HCT116 (cell line): ENCODE results near the gene PRLH. TPM values are rescaled to one million over a fixed set of nuclear protein-coding genes. Genes with fewer than 3 reads are reported as not detected.

Experiments used
- ATAC-seq: fragments of 200-7000 bp; cut with Tn5 transposase; 2 replicates; pipeline ENCODE4 v1.9.1; 2020; ENCODE audit warnings: mild to moderate bottlenecking, moderate library complexity
- BruUV-seq: library from RNA; stranded (reverse); fragments of 400-500 nt; replicated peaks from 2 replicates; lab custom pipeline; 2021; lab: Mats Ljungman, UMichigan
- CTCF ChIA-PET: fragments of 300-600 bp; sonication (Branson Sonifier 250); formaldehyde crosslinking; loops from one replicate; lab custom pipeline; 2021; ENCODE audit warnings: antibody characterized with exemption; lab: Charles Lee
- POLR2A ChIA-PET: fragments of 300-600, 350-600 bp; sonication (Branson Sonifier 250); formaldehyde crosslinking; loops from one replicate; lab custom pipeline; 2021; ENCODE audit warnings: antibody characterized with exemption; lab: Charles Lee
- RAD21 ChIA-PET, 2 experiments: fragments of 300-600 bp; sonication (Branson Sonifier 250); formaldehyde crosslinking; loops; one replicate each; lab custom pipeline; 2023; ENCODE audit warnings: low total read pairs in 2 of 2; ENCODE audit not compliant: uncharacterized antibody in 2 of 2, unreplicated experiment in 2 of 2, low non-redundant PET in 1 of 2; lab: Charles Lee
- DNase-seq: peaks from one replicate; pipeline ENCODE4 v3.0.0-alpha.2; 2010; ENCODE audit warnings: low read depth, low spot score
- H2AFZ ChIP-seq: fragments of 200-600 bp; shearing (Covaris generic), sonication (generic); 2 replicates; pipeline ENCODE4 v1.6.1; 2017; ENCODE audit warnings: low read depth, mixed run types, mixed read lengths, antibody characterized with exemption, low read length; ENCODE audit not compliant: poor library complexity, severe bottlenecking
- H3K27ac ChIP-seq: 2 replicates; pipeline ENCODE4 v1.5.1; 2012; ENCODE audit warnings: low read depth, low read length
- H3K27me3 ChIP-seq: fragments of 200-600 bp; sonication (generic); 2 replicates; pipeline ENCODE4 v1.6.1; 2016; ENCODE audit warnings: mixed run types, low read length, mixed read lengths; ENCODE audit not compliant: insufficient read depth
- H3K36me3 ChIP-seq, 2 experiments: fragments of 200-500 bp in 1 of 2; fragments of 200-600 bp in 1 of 2; sonication (Bioruptor generic) in 1 of 2; sonication (generic) in 1 of 2; 2 replicates each; pipeline versions ENCODE4 v1.5.1 to v1.6.1; 2014 to 2016; ENCODE audit warnings: low read length in 2 of 2, inconsistent platforms in 1 of 2, mixed read lengths in 1 of 2, mixed run types in 1 of 2; ENCODE audit not compliant: insufficient read depth in 2 of 2, control insufficient read depth in 1 of 2
- H3K4me1 ChIP-seq, 2 experiments: fragments of 200-600 bp in 1 of 2; sonication (generic) in 1 of 2; 2 replicates each; pipeline versions ENCODE4 v1.5.1 to v1.6.1; 2012 to 2017; ENCODE audit warnings: low read length in 2 of 2, inconsistent platforms in 1 of 2, mild to moderate bottlenecking in 1 of 2, mixed read lengths in 1 of 2, mixed run types in 1 of 2, moderate library complexity in 1 of 2; ENCODE audit not compliant: insufficient read depth in 2 of 2, control insufficient read depth in 1 of 2
- H3K4me2 ChIP-seq: fragments of 200-600 bp; sonication (generic); 2 replicates; pipeline ENCODE4 v1.6.1; 2017; ENCODE audit warnings: mixed run types, low read length, mixed read lengths
- H3K4me3 ChIP-seq, 2 experiments: fragments of 200-600 bp in 1 of 2; sonication (generic) in 1 of 2; replicated peaks in 1 of 2; 2 replicates each; pipeline ENCODE4 v1.5.1; 2011 to 2016; ENCODE audit warnings: low read length in 2 of 2, control low read depth in 1 of 2, low read depth in 1 of 2, mild to moderate bottlenecking in 1 of 2, mixed read lengths in 1 of 2, mixed run types in 1 of 2
- H3K79me2 ChIP-seq: fragments of 200-600 bp; sonication (generic); 2 replicates; pipeline ENCODE4 v1.6.1; 2017; ENCODE audit warnings: mild to moderate bottlenecking, mixed run types, low read length, moderate library complexity, mixed read lengths; ENCODE audit not compliant: insufficient read depth
- H3K9ac ChIP-seq: fragments of 200-600 bp; sonication (generic); 2 replicates; pipeline ENCODE4 v1.6.1; 2016; ENCODE audit warnings: low read length, mixed read lengths
- H3K9me2 ChIP-seq: fragments of 200-600 bp; sonication (generic), shearing (Covaris generic); 2 replicates; pipeline ENCODE4 v1.6.1; 2017; ENCODE audit warnings: mixed run types, mild to moderate bottlenecking, moderate library complexity; ENCODE audit not compliant: insufficient read depth
- H3K9me3 ChIP-seq, 2 experiments: fragments of 200-500 bp in 1 of 2; fragments of 200-600 bp in 1 of 2; sonication (Bioruptor generic) in 1 of 2; sonication (generic) in 1 of 2; 2 replicates each; pipeline ENCODE4 v1.6.1; 2014 to 2017; ENCODE audit warnings: low read length in 2 of 2, mixed read lengths in 2 of 2, inconsistent platforms in 1 of 2, low read depth in 1 of 2, mild to moderate bottlenecking in 1 of 2, mixed run types in 1 of 2, moderate library complexity in 1 of 2; ENCODE audit not compliant: control insufficient read depth in 1 of 2, insufficient read depth in 1 of 2
- H4K20me1 ChIP-seq: fragments of 200-600 bp; sonication (generic), shearing (Covaris generic); 2 replicates; pipeline ENCODE4 v1.6.1; 2017; ENCODE audit warnings: mixed run types, mild to moderate bottlenecking, moderate library complexity; ENCODE audit not compliant: insufficient read depth
- CBX3 ChIP-seq: IDR thresholded peaks from 2 replicates; pipeline ENCODE4 v1.6.1; 2012; ENCODE audit warnings: low read depth
- ELF1 ChIP-seq: IDR thresholded peaks from 2 replicates; pipeline ENCODE4 v1.6.1; 2012; ENCODE audit warnings: low read depth, borderline replicate concordance
- FOSL1 ChIP-seq: IDR thresholded peaks from 2 replicates; pipeline ENCODE4 v1.6.1; 2012; ENCODE audit warnings: low read depth
- JUND ChIP-seq: IDR thresholded peaks from 2 replicates; pipeline ENCODE4 v1.6.1; 2012
- MAX ChIP-seq: IDR thresholded peaks from 2 replicates; pipeline ENCODE4 v1.6.1; 2012
- POLR2A ChIP-seq: IDR thresholded peaks from 2 replicates; pipeline ENCODE4 v1.7.0; 2011; ENCODE audit warnings: borderline replicate concordance; ENCODE audit not compliant: insufficient read depth, insufficient read length; ENCODE audit errors: extremely low read depth
- POLR2AphosphoS5 ChIP-seq: IDR thresholded peaks from 2 replicates; pipeline ENCODE4 v1.6.1; 2011; ENCODE audit warnings: mild to moderate bottlenecking, low read depth, low read length, moderate library complexity
- SIN3A ChIP-seq: IDR thresholded peaks from 2 replicates; pipeline ENCODE4 v1.6.1; 2012; ENCODE audit warnings: low read depth
- SP1 ChIP-seq: IDR thresholded peaks from 2 replicates; pipeline ENCODE4 v1.6.1; 2012; ENCODE audit warnings: low read depth
- YY1 ChIP-seq: IDR thresholded peaks from 2 replicates; pipeline ENCODE4 v1.6.1; 2011; ENCODE audit warnings: low read length, low read depth, moderate library complexity, mild to moderate bottlenecking; ENCODE audit not compliant: insufficient replicate concordance; ENCODE audit errors: extremely low read depth
- ZFX ChIP-seq: fragments of 450-650 bp; IDR thresholded peaks from 2 replicates; pipeline ENCODE4 v1.6.1; 2017
- intact Hi-C: fragments of 100-400 bp; cut with micrococcal nuclease; formaldehyde crosslinking; loops from 2 replicates; pipeline ENCODE4 v1.10.0; 2022
- total RNA-seq: library from RNA; stranded (reverse); gene quantifications from one replicate; pipeline ENCODE4 v1.2.1, GENCODE V29; 2021; ENCODE audit not compliant: unreplicated experiment

Gene PRLH
- total RNA-seq, 1 experiment from 2014 or later = not detected

- POLR2A ChIA-PET = interaction anchor here (1.1 to 1.3 kb wide), 4 partner anchors 11 to 102 kb away, joined by 3 to 7 read pairs (median 4); no protein-coding TSS in a partner anchor
- peak; percentile 73 for ATAC-seq
- TSS peak; percentile 76 for BruUV-seq
- H4K20me1 ChIP-seq = no peaks in the 10 kb centered on the region
- peaks cover 13 to 30% of the 10 kb centered on the region in 2 experiments; a peak in 3 of 4 replicates for H3K4me1 ChIP-seq
- RAD21 ChIA-PET = no interaction called here
- TF ChIP-seq FOSL1 (no peak), ELF1 (no peak; the same call in 1 of the 2 replicates), JUND (no peak), YY1 (peak; percentile 61), POLR2A (peak; percentile 62), CBX3 (0 out of 2 replicates have a peak, but pooled peaks have one; percentile 5), SIN3A (peak; percentile 49; the same call in 1 of the 2 replicates), SP1 (0 out of 2 replicates have a peak, but pooled peaks have one; percentile 48), ZFX (no peak), MAX (peak; percentile 89), POLR2AphosphoS5 (peak; percentile 79)
- peak; percentile 77 for DNase-seq
- CTCF ChIA-PET = interaction anchor here (0.6 to 1.5 kb wide), 5 partner anchors 20 to 390 kb away, joined by 3 to 4 read pairs (median 3); no protein-coding TSS in a partner anchor
- H3K9me3 ChIP-seq = no peaks in the 10 kb centered on the region
- intact Hi-C loops = no loop called here
- peak overlapping the region; percentile 80 for H3K4me2 ChIP-seq
- H3K9me2 ChIP-seq = no peaks in the 10 kb centered on the region
- H2AFZ ChIP-seq = peak overlapping the region; percentile 14
- H3K36me3 ChIP-seq = no peaks in the 10 kb centered on the region
- peaks cover 16% of the 10 kb centered on the region for H3K79me2 ChIP-seq
- peak overlapping the region; percentile 69 for H3K9ac ChIP-seq
- H3K4me3 ChIP-seq = peak overlapping the region; percentile 68 to 85
- H3K27ac ChIP-seq = peak overlapping the region; percentile 98
- no peaks in the 10 kb centered on the region for H3K27me3 ChIP-seq
These were observed 24.9 kb downstream of the PRLH start for GRCh38 chr2:237591141-237591881.
